ENCODE results near the gene TMEM181.

GRCh38 chr6:158627940-158628211 lies 68.0 kb downstream of the TMEM181 start:
- TF ChIP-seq CTCF (IDR thresholded peaks at IDR 0.05; ENCODE audit: insufficient read depth, low read depth, low read length) (no peak), EZH2 (IDR thresholded peaks at IDR 0.05; ENCODE audit: insufficient read depth, low read length) (no peak)
